Mesendoderm (in vitro differentiated cells): ENCODE results near the gene UPF2.

Experiments
- DNase-seq: peaks from one replicate; pipeline ENCODE4 v3.0.0; 2013
- H2AK5ac ChIP-seq: 2 replicates; pipeline ENCODE4 v1.6.1; 2013; ENCODE audit warnings: low read length, inconsistent platforms
- H2BK120ac ChIP-seq: 2 replicates; pipeline ENCODE4 v1.6.1; 2013; ENCODE audit warnings: low read depth, mild to moderate bottlenecking, low read length, moderate library complexity, mixed read lengths
- H2BK15ac ChIP-seq: replicated peaks from 2 replicates; pipeline ENCODE4 v1.6.1; 2013; ENCODE audit warnings: low read depth, mild to moderate bottlenecking, moderate library complexity
- H2BK5ac ChIP-seq: 2 replicates; pipeline ENCODE4 v1.6.1; 2013; ENCODE audit warnings: low read length, inconsistent platforms
- H3K18ac ChIP-seq: 2 replicates; pipeline ENCODE4 v1.6.1; 2013; ENCODE audit warnings: mild to moderate bottlenecking, low read length, mixed read lengths
- H3K23ac ChIP-seq: one replicate; pipeline ENCODE4 v1.6.1; 2013; ENCODE audit warnings: low read length
- H3K27ac ChIP-seq: 2 replicates; pipeline ENCODE4 v1.5.1; 2013; ENCODE audit warnings: low read depth, mild to moderate bottlenecking, inconsistent platforms, low read length, moderate library complexity
- H3K27me3 ChIP-seq: 2 replicates; pipeline ENCODE4 v1.6.1; 2013; ENCODE audit warnings: low read length, control low read depth, mild to moderate bottlenecking, inconsistent platforms; ENCODE audit not compliant: insufficient read depth, poor library complexity
- H3K36me3 ChIP-seq: 2 replicates; pipeline ENCODE4 v1.6.1; 2013; ENCODE audit warnings: low read length, inconsistent platforms; ENCODE audit not compliant: control insufficient read depth, insufficient read depth
- H3K4ac ChIP-seq: one replicate; pipeline ENCODE4 v1.6.1; 2013; ENCODE audit warnings: low read depth, mild to moderate bottlenecking, low read length, moderate library complexity
- H3K4me1 ChIP-seq: 2 replicates; pipeline ENCODE4 v1.6.1; 2013; ENCODE audit warnings: low read depth, low read length, inconsistent platforms; ENCODE audit not compliant: control insufficient read depth
- H3K4me2 ChIP-seq: 2 replicates; pipeline ENCODE4 v1.6.1; 2013; ENCODE audit warnings: low read length
- H3K4me3 ChIP-seq: 2 replicates; pipeline ENCODE4 v1.5.1; 2013; ENCODE audit warnings: mild to moderate bottlenecking, low read length
- H3K56ac ChIP-seq: one replicate; pipeline ENCODE4 v1.6.1; 2013; ENCODE audit warnings: low read length
- H3K79me1 ChIP-seq: 2 replicates; pipeline ENCODE4 v1.6.1; 2013; ENCODE audit warnings: low read length, inconsistent platforms
- H3K79me2 ChIP-seq: 2 replicates; pipeline ENCODE4 v1.6.1; 2013; ENCODE audit warnings: mild to moderate bottlenecking, low read length; ENCODE audit not compliant: control insufficient read depth, insufficient read depth
- H3K9ac ChIP-seq: 2 replicates; pipeline ENCODE4 v1.6.1; 2013; ENCODE audit warnings: low read length, inconsistent platforms
- H4K5ac ChIP-seq: one replicate; pipeline ENCODE4 v1.6.1; 2013; ENCODE audit warnings: low read length
- H4K8ac ChIP-seq: one replicate; pipeline ENCODE4 v1.6.1; 2013; ENCODE audit warnings: low read depth, mild to moderate bottlenecking, control low read depth, low read length, moderate library complexity
- WGBS: extraction: QIAGEN DNeasy Blood & Tissue Kit; methylation state at CpG from one replicate; pipeline ENCODE4 v1.1.7; 2013; ENCODE audit warnings: low lambda C conversion rate, missing lambda C conversion rate; ENCODE audit not compliant: insufficient coverage; ENCODE audit errors: extremely low coverage; 5-methylcytosine and 5-hydroxymethylcytosine counted together

Gene UPF2

DNA sequence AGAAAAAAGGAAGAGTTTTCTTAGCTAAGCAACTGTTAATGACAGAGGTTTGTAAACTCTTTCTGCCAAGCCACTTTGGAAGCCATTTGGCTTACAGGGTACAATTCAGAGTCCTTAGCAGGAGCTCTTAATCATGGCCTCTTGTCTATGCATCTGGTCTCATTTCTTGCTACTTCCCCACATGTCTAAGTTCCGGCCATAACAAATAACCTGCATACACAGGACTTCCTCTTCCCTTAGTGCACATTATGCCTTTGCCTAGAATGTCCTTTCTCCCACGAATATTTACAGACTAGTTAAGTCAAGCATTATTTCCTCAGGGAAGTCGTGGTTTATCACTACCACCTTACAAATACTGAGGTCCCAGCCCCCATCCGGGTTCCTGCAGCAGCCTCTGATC, 8.6 kb upstream of the UPF2 start:
- no peak overlapping the region for H3K56ac ChIP-seq
- peak overlapping the region; percentile 39 for H4K8ac ChIP-seq
- H4K5ac ChIP-seq, result no peak overlapping the region
- no peaks in the 10 kb centered on the region for H3K79me1 ChIP-seq
- no peak overlapping the region for H3K23ac ChIP-seq
- no peak overlapping the region for H3K4me3 ChIP-seq
- no peaks in the 10 kb centered on the region for H3K4me1 ChIP-seq
- no peaks in the 10 kb centered on the region for H3K79me2 ChIP-seq
- H3K27me3 ChIP-seq, result no peaks in the 10 kb centered on the region
- H2BK15ac ChIP-seq, result no peak overlapping the region
- no peaks in the 10 kb centered on the region for H3K36me3 ChIP-seq
- no peak overlapping the region for H3K18ac ChIP-seq
- no peak overlapping the region for H2BK5ac ChIP-seq
- no peak overlapping the region for H3K4ac ChIP-seq
- H3K4me2 ChIP-seq, result no peak overlapping the region
- no CpG with 5 or more reads among the region's 4 CpGs for WGBS
- no peak overlapping the region for H2AK5ac ChIP-seq
- H3K27ac ChIP-seq, result no peak overlapping the region
- H3K9ac ChIP-seq, result no peak overlapping the region
- DNase-seq, result no peak
- H2BK120ac ChIP-seq, result no peak overlapping the region

DNA sequence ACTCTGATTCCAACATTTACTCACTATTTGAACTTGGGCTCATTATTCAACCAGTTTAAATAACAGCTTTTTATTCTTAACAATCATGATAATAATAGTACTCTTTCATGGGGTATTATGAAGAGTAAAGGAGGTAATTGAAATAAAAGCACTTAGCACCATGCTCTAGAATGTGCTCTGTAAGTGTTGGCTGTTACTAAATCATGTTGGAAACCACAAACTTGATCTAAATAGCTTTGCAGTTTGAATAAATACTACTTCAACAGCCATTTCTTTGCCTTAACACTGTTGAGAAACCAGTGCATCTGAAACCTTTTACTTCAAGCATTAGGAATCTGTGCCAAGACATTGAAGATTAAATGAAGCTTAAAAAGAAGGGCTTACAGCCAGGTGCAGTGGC, 7.9 kb upstream of the UPF2 start:
- H3K4me2 ChIP-seq, result no peak overlapping the region

DNA sequence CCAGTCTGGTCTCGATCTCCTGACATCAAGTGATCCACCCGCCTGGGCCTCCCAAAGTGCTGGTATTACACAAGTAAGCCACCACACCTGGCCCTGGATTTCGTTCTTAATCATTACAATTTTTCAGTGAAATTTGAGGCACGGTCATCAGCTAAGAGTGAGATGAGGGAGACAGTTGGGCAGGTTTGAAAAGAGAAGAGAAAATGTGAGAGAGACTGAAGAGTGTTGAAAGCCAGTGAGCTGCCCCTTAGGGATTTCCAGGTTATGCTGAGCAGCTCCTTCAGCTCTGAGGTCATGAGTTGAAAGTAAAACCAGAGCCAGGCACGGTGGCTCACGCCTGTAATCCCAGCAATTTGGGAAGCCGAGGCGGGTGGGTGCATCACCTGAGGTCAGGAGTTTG, 5.9 kb upstream of the UPF2 start:
- Histone ChIP-seq H2AK5ac (no peak overlapping the region), H3K27ac (no peak overlapping the region), H4K5ac (no peak overlapping the region), H3K4me2 (no peak overlapping the region), H3K9ac (no peak overlapping the region), H3K27me3 (no peaks in the 10 kb centered on the region), H4K8ac (no peak overlapping the region), H3K56ac (no peak overlapping the region), H3K23ac (no peak overlapping the region), H3K79me1 (no peaks in the 10 kb centered on the region), H3K4ac (no peak overlapping the region), H3K79me2 (no peaks in the 10 kb centered on the region), H2BK5ac (no peak overlapping the region), H3K4me1 (no peaks in the 10 kb centered on the region), H2BK15ac (no peak overlapping the region), H3K36me3 (no peaks in the 10 kb centered on the region), H2BK120ac (no peak overlapping the region), H3K4me3 (no peak overlapping the region), H3K18ac (no peak overlapping the region)
- no CpG with 5 or more reads among the region's 8 CpGs for WGBS
- DNase-seq, result no peak

More for the DNA sequence above, 7.9 kb upstream of the UPF2 start:
- H2AK5ac ChIP-seq, result no peak overlapping the region
- no peak overlapping the region for H3K4me3 ChIP-seq
- H2BK5ac ChIP-seq, result no peak overlapping the region
- no peaks in the 10 kb centered on the region for H3K4me1 ChIP-seq
- no peak overlapping the region for H3K23ac ChIP-seq
- no peak overlapping the region for H4K8ac ChIP-seq
- H4K5ac ChIP-seq, result no peak overlapping the region
- H2BK15ac ChIP-seq, result no peak overlapping the region
- H3K4ac ChIP-seq, result no peak overlapping the region
- H3K18ac ChIP-seq, result no peak overlapping the region
- H3K79me1 ChIP-seq, result no peaks in the 10 kb centered on the region
- no peak overlapping the region for H3K9ac ChIP-seq
- H3K56ac ChIP-seq, result no peak overlapping the region
- no peak for DNase-seq
- H3K36me3 ChIP-seq, result no peaks in the 10 kb centered on the region
- H3K27me3 ChIP-seq, result no peaks in the 10 kb centered on the region
- H3K27ac ChIP-seq, result no peak overlapping the region
- H2BK120ac ChIP-seq, result no peak overlapping the region
- H3K79me2 ChIP-seq, result no peaks in the 10 kb centered on the region

DNA sequence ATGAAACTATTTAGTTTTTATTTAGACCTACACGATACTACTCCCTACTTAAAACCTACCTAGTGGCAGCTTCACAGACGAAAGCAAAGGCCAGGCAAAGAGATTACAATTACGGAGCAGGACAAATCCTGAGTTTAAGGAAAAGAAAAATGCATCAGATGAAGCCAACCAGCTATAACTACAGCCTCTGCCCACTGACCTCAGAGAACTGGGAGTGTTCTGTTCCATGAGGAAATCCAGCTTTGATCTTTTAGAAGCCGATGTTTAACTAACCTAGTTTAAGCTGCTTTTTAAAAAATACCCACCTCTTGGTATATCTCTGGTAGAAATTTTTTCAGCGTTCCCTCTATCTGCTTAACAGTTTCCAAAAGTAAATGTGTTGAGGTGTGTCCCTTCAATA, 3.0 kb upstream of the UPF2 start:
- H3K4me3 ChIP-seq, result no peak overlapping the region
- peak overlapping the region; percentile 22 for H3K56ac ChIP-seq
- no peak overlapping the region for H3K4me2 ChIP-seq
- H3K36me3 ChIP-seq, result no peaks in the 10 kb centered on the region
- peaks cover 13% of the 10 kb centered on the region for H3K79me2 ChIP-seq
- no peaks in the 10 kb centered on the region for H3K4me1 ChIP-seq
- H3K79me1 ChIP-seq, result no peaks in the 10 kb centered on the region
- H3K27me3 ChIP-seq, result no peaks in the 10 kb centered on the region
- no peak overlapping the region for H3K23ac ChIP-seq
- H3K27ac ChIP-seq, result no peak overlapping the region
- DNase-seq, result no peak
- WGBS, result no CpG with 5 or more reads among the region's 5 CpGs
- no peak overlapping the region for H2BK5ac ChIP-seq
- no peak overlapping the region for H3K18ac ChIP-seq
- H2AK5ac ChIP-seq, result no peak overlapping the region
- H2BK15ac ChIP-seq, result no peak overlapping the region
- H2BK120ac ChIP-seq, result no peak overlapping the region
- no peak overlapping the region for H3K9ac ChIP-seq
- no peak overlapping the region for H3K4ac ChIP-seq
- no peak overlapping the region for H4K8ac ChIP-seq
- H4K5ac ChIP-seq, result peak overlapping the region; percentile 56

DNA sequence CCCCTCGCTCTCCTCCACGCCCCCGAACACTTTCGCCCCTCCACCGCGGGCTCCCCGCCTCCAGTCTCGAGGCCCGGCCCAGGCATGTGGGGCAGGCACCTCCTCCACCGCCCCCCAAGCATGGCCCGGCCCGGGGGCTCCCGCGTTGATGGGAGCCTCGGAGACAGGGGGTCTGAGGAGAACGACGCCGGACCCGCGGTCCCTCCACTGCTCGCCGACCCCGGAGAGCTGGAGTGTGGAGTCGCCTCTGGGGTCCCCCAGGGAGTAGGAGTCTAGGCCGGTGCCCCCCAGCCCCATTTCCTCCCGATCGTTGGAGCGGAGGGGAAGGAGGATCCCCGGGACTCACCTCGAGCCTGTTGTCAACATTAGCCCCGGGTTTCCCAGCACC, 206 bp downstream of the UPF2 start:
- no peak for DNase-seq
- Histone ChIP-seq H3K4me3 (peak overlapping the region; percentile 88), H3K27me3 (no peaks in the 10 kb centered on the region), H2BK120ac (no peak overlapping the region), H3K9ac (peak overlapping the region; percentile 95), H3K4me1 (no peaks in the 10 kb centered on the region), H3K36me3 (no peaks in the 10 kb centered on the region), H4K8ac (no peak overlapping the region), H3K18ac (peak overlapping the region; percentile 75), H4K5ac (no peak overlapping the region), H3K23ac (peak overlapping the region; percentile 48), H2BK15ac (peak overlapping the region; percentile 4), H3K56ac (peak overlapping the region; percentile 98), H3K27ac (peak overlapping the region; percentile 84), H2BK5ac (peak overlapping the region; percentile 71), H3K79me1 (no peaks in the 10 kb centered on the region), H3K79me2 (peaks cover 31% of the 10 kb centered on the region), H3K4me2 (no peak overlapping the region), H3K4ac (peak overlapping the region; percentile 82), H2AK5ac (no peak overlapping the region)
- WGBS, result no CpG with 5 or more reads among the region's 31 CpGs

DNA sequence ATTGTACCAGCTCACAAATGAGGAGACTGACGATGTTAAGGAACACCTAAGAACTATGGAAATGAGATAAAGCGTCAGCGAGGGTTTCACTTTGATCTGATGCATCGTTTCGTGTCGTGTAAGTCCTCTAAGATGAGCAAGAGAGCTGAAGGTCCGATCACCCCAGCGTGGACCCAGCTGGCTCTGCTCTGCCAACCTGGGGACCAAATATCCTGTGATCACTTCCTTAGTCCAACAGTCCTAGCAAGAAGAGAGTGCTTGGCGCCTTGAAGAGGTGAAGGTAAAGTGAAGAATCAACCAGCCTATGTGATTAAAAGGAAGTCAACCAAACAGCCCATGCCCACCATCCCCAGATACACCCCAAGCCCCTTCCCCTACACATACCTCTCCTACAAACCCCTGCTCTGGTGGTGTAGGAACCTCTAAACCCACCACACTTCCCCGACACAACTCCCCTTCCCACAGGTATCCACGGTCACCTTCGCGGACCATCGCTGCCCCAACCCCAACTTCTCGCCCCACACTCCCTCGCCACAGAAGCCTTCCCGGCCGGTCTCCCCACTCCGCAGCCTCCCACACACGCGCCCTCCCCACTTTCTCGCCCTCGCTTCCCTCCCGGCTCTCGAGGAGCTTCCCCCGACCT, 722 bp downstream of the UPF2 start:
- H3K36me3 ChIP-seq, result no peaks in the 10 kb centered on the region
- no CpG with 5 or more reads among the region's 26 CpGs for WGBS
- peak overlapping the region; percentile 51 for H2BK5ac ChIP-seq

More for the DNA sequence above, 722 bp downstream of the UPF2 start:
- H3K4me3 ChIP-seq, result peak overlapping the region; percentile 88
- H2AK5ac ChIP-seq, result no peak overlapping the region
- H3K4me1 ChIP-seq, result no peaks in the 10 kb centered on the region
- no peak overlapping the region for H2BK120ac ChIP-seq
- peak overlapping the region; percentile 82 for H3K4ac ChIP-seq
- peak; percentile 60 for DNase-seq
- peak overlapping the region; percentile 72 for H3K23ac ChIP-seq
- H2BK15ac ChIP-seq, result no peak overlapping the region
- H4K5ac ChIP-seq, result no peak overlapping the region
- no peak overlapping the region for H4K8ac ChIP-seq
- H3K27ac ChIP-seq, result peak overlapping the region; percentile 84
- H3K4me2 ChIP-seq, result peak overlapping the region; percentile 79
- peak overlapping the region; percentile 75 for H3K18ac ChIP-seq
- no peaks in the 10 kb centered on the region for H3K79me1 ChIP-seq
- peaks cover 33% of the 10 kb centered on the region for H3K79me2 ChIP-seq
- H3K27me3 ChIP-seq, result no peaks in the 10 kb centered on the region
- peak overlapping the region; percentile 95 for H3K9ac ChIP-seq
- H3K56ac ChIP-seq, result peak overlapping the region; percentile 98
